Measurements from ENCODE around the gene MRFAP1L1. TPM values are rescaled to one million over a fixed set of nuclear protein-coding genes. Genes with fewer than 3 reads are reported as not detected.

MRFAP1L1 gene
- total and polyA plus RNA-seq, 4 donors: 29.8 to 41.8 (median 30.7) TPM

GRCh38 chr4:6753891-6754290 is 44.2 kb upstream of the MRFAP1L1 start (continued):
- TF ChIP-seq ZBTB33 (IDR thresholded peaks at IDR 0.05) (no peak), SP1 (IDR thresholded peaks at IDR 0.05) (no peak), FOXA1 (IDR thresholded peaks at IDR 0.05) (no peak), HNF4A (conservative IDR thresholded peaks at IDR 0.05) (no peak), NR2F2 (IDR thresholded peaks at IDR 0.05) (no peak)

- Histone ChIP-seq H3K36me3 (ENCODE audit: control insufficient read depth in 4 of 4, insufficient read depth in 3 of 4, low read depth in 1 of 4, low read length in 3 of 4) (no peaks in the 10 kb centered on the region), H3K9ac (ENCODE audit: low read depth in 1 of 2, low read length in 2 of 2) (peak overlapping the region; percentile 75 to 81), H3K27me3 (ENCODE audit: control insufficient read depth in 4 of 4, insufficient read depth in 4 of 4, low read length in 3 of 4) (no peaks in the 10 kb centered on the region), H3K27ac (ENCODE audit: low read depth in 1 of 2, low read length in 2 of 2) (peak overlapping the region; percentile 85 to 90), H3K4me3 (ENCODE audit: low read depth in 1 of 3, low read length in 3 of 3) (peak overlapping the region in 2 of 3 donors; percentile 0 to 46), H3K9me3 (ENCODE audit: control insufficient read depth in 4 of 4, low read length in 3 of 4) (no peaks in the 10 kb centered on the region), H3K4me1 (ENCODE audit: control insufficient read depth in 4 of 4, insufficient read depth in 4 of 4, low read length in 3 of 4) (peaks cover 22 to 72% (median 65%) of the 10 kb centered on the region in 4 donors)
- no peak for TF ChIP-seq JUND (IDR thresholded peaks at IDR 0.05)
- TF ChIP-seq CTCF (IDR thresholded peaks at IDR 0.05; ENCODE audit: low read depth, low read length, missing input control): no peak
- TF ChIP-seq REST (IDR thresholded peaks at IDR 0.05): peak; percentile 85
- TF ChIP-seq RAD21 (IDR thresholded peaks at IDR 0.05): peak; percentile 30 to 33
- peak; percentile 42 for TF ChIP-seq FOXA2 (IDR thresholded peaks at IDR 0.05)
- TF ChIP-seq FOXA1 (IDR thresholded peaks at IDR 0.05): no peak
- TF ChIP-seq ZBTB33 (IDR thresholded peaks at IDR 0.05): peak; percentile 46
- TF ChIP-seq HNF4G (IDR thresholded peaks at IDR 0.05): no peak
- TF ChIP-seq NR2F2 (IDR thresholded peaks at IDR 0.05): no peak
- TF ChIP-seq ATF3 (IDR thresholded peaks at IDR 0.05): no peak
- no peak for TF ChIP-seq YY1 (IDR thresholded peaks at IDR 0.05)
- peak; percentile 87 to 92 for TF ChIP-seq RXRA (IDR thresholded peaks at IDR 0.05)
- TF ChIP-seq MAX (IDR thresholded peaks at IDR 0.05): no peak
- TF ChIP-seq SP1 (IDR thresholded peaks at IDR 0.05): peak; percentile 92
- TF ChIP-seq EGR1 (IDR thresholded peaks at IDR 0.05; ENCODE audit: low read depth in 2 of 2): no peak
- TF ChIP-seq GABPA (IDR thresholded peaks at IDR 0.05 in 1 of 2, conservative IDR thresholded peaks at IDR 0.05 in 1 of 2): peak in 1 of 2 donors; percentile 31
- TF ChIP-seq HNF4A (conservative IDR thresholded peaks at IDR 0.05): peak; percentile 68 to 89
- peak; percentile 51 for TF ChIP-seq TAF1 (conservative IDR thresholded peaks at IDR 0.05)
- WGBS: 32% methylated on average over 18 of the region's 18 CpGs
- DNase-seq (ENCODE audit: low spot score): peak; percentile 70
These were observed 43.5 kb upstream of the MRFAP1L1 start for GRCh38 chr4:6753103-6753560.
